Esophagus squamous epithelium (tissue), 5 donors: ENCODE measurements around the gene RNF150. TPM values are rescaled to one million over a fixed set of nuclear protein-coding genes. Genes with fewer than 3 reads are reported as not detected.

Experiments used
- DNase-seq: peaks from one replicate; lab custom pipeline; 2025; lab: John Stamatoyannopoulos, UW
- H3K27ac ChIP-seq, 4 donors: fragments of 200-600 bp; sonication (generic); one replicate each; pipeline ENCODE4 v1.5.1; 2016 to 2019; ENCODE audit warnings: mild to moderate bottlenecking in 1 of 4
- H3K27me3 ChIP-seq, 4 donors: fragments of 200-600 bp; sonication (generic); 1 replicate in 3 of 4; 2 replicates in 1 of 4; pipeline versions ENCODE4 v1.5.1 to v1.6.0; 2017 to 2021; ENCODE audit warnings: antibody characterized with exemption in 1 of 4
- H3K36me3 ChIP-seq, 3 donors: fragments of 200-600 bp; sonication (generic); one replicate each; pipeline ENCODE4 v1.5.1; 2016 to 2019
- H3K4me1 ChIP-seq, 3 donors: fragments of 200-600 bp; sonication (generic); one replicate each; pipeline ENCODE4 v1.5.1; 2017 to 2019
- H3K4me3 ChIP-seq, 4 donors: fragments of 200-600 bp; sonication (generic); 1 replicate in 3 of 4; 2 replicates in 1 of 4; pipeline ENCODE4 v1.5.1; 2016 to 2019; ENCODE audit warnings: mild to moderate bottlenecking in 2 of 4, moderate library complexity in 1 of 4
- H3K9me3 ChIP-seq, 3 donors: fragments of 200-600 bp; sonication (generic); one replicate each; pipeline ENCODE4 v1.5.1; 2016 to 2019
- CTCF ChIP-seq, 6 experiments: fragments of 450-650 bp in 4 of 6; fragments of 200-600 bp in 2 of 6; sonication (generic) in 2 of 6; IDR thresholded peaks; one replicate each; pipeline ENCODE4 v1.5.1; 2016 to 2019; ENCODE audit warnings: antibody characterized with exemption in 6 of 6, mild to moderate bottlenecking in 4 of 6, moderate library complexity in 4 of 6
- POLR2A ChIP-seq, 4 donors: fragments of 450-650 bp; IDR thresholded peaks; one replicate each; pipeline ENCODE4 v1.6.1; 2017; ENCODE audit warnings: antibody characterized with exemption in 4 of 4, mild to moderate bottlenecking in 4 of 4, moderate library complexity in 3 of 4
- WGBS, 2 donors: methylation state at CpG; one replicate each; pipeline ENCODE4 v1.1.5; 2018; 5-methylcytosine and 5-hydroxymethylcytosine counted together
- intact Hi-C: fragments of 100-400 bp; cut with DNase I; formaldehyde crosslinking; loops from one replicate; pipeline ENCODE4 v1.15.0; 2022
- total RNA-seq, 4 donors: library from RNA; depleted of rRNA; stranded (reverse); fragments of >200 nt; gene quantifications; one replicate each; pipeline ENCODE4 v1.1.0, GENCODE V29; 2016
- donor health status: DM: yes; HTN: yes; CAD: no.

RNF150 gene
- total RNA-seq, 4 donors from 2014 or later: 0.23 to 6.7 (median 4.5) TPM

DNA sequence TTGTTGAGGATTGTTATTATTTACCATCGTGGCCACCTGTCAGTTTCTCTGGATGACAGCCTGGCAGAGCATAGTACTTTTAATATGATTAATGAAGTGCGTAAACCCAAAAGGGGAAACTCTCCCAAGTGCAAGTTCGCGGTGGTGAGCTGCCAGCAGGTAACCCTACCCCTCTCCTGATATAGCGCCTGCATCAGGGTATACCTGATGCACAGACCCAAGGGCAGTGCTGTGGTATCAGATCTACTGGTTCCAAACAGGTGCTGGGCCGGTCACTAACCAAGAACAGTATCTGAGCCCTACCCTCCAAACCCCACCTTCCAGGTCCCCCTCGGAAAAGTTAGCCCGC is 1.6 kb downstream of the RNF150 start:
- H3K27me3 ChIP-seq: peaks cover 0 to 60% (median 0%) of the 10 kb centered on the region in 4 donors
- peak overlapping the region; percentile 63 to 89 (median 76) for H3K27ac ChIP-seq
- H3K4me1 ChIP-seq: peaks cover 0 to 63% (median 7%) of the 10 kb centered on the region in 3 donors

GRCh38 chr4:141130947-141131605 is 2.2 kb downstream of the RNF150 start:
- Histone ChIP-seq H3K4me3 (peak overlapping the region; percentile 60 to 79 (median 73)), H3K36me3 (no peaks in the 10 kb centered on the region), H3K27ac (peak overlapping the region in 3 of 4 donors; percentile 74 to 89 (median 78)), H3K27me3 (peaks cover 0 to 55% (median 0%) of the 10 kb centered on the region in 4 donors), H3K4me1 (peaks cover 0 to 63% (median 7%) of the 10 kb centered on the region in 3 donors), H3K9me3 (no peaks in the 10 kb centered on the region)
- intact Hi-C loops: loop anchor here (10.0 kb wide), 1 partner anchor 266 kb away; no protein-coding TSS in a partner anchor
- WGBS, 2 donors: 51 to 67% methylated on average over 6 of the region's 6 CpGs
- DNase-seq: no peak
- TF ChIP-seq POLR2A (IDR thresholded peaks at IDR 0.05) (no peak), CTCF (IDR thresholded peaks at IDR 0.05) (no peak)

More for the DNA sequence above, 1.6 kb downstream of the RNF150 start:
- whole genome bisulfite sequencing, 2 donors: 5 to 18% methylated on average over 6 to 7 of the region's 8 CpGs
- DNase-seq: no peak
- no peak for TF ChIP-seq CTCF (IDR thresholded peaks at IDR 0.05)
- TF ChIP-seq POLR2A (IDR thresholded peaks at IDR 0.05): no peak
- intact Hi-C loops: loop anchor here (10.0 kb wide), 1 partner anchor 267 kb away; no protein-coding TSS in a partner anchor
- Histone ChIP-seq H3K36me3 (no peaks in the 10 kb centered on the region), H3K4me3 (peak overlapping the region; percentile 60 to 79 (median 73)), H3K9me3 (no peaks in the 10 kb centered on the region)

GRCh38 chr4:141127884-141128283 is 5.4 kb downstream of the RNF150 start:
- peaks cover 0 to 24% (median 0%) of the 10 kb centered on the region in 4 donors for H3K27me3 ChIP-seq
- H3K4me3 ChIP-seq: no peak overlapping the region
- WGBS, 2 donors: 16 to 23% methylated on average over 3 of the region's 3 CpGs
- intact Hi-C loops: no loop called here
- peak overlapping the region in 3 of 4 donors; percentile 50 to 65 (median 55) for H3K27ac ChIP-seq
- H3K9me3 ChIP-seq: no peaks in the 10 kb centered on the region
- TF ChIP-seq POLR2A (IDR thresholded peaks at IDR 0.05) (no peak), CTCF (IDR thresholded peaks at IDR 0.05) (no peak)
- H3K36me3 ChIP-seq: no peaks in the 10 kb centered on the region
- no peak for DNase-seq
- H3K4me1 ChIP-seq: peaks cover 0 to 47% (median 0%) of the 10 kb centered on the region in 3 donors

DNA sequence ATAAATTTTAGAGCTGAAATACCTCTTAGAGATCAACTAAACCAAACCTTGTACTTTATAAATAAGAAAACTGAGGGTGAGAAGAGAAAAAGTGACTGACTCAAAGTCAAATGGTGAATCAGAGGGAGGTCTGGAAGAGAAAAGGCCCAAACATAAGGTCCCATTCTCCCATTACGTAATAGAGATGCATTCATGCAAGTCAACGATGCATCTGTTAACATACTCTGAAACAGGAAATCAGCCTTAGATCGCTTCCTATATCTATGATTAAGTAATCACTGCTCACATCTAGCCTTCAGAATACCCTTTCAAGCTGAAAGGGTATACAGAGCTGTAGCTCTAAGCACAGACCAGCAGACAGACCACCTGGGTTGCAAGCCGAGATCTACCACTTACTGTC is 6.5 kb downstream of the RNF150 start:
- no peak for DNase-seq
- WGBS, 2 donors: 80 to 81% methylated on average over 4 of the region's 4 CpGs
- H3K27ac ChIP-seq: peak overlapping the region in 2 of 4 donors; percentile 31 to 38
- intact Hi-C loops: no loop called here
- H3K9me3 ChIP-seq: no peaks in the 10 kb centered on the region
- H3K4me3 ChIP-seq: no peak overlapping the region
- no peaks in the 10 kb centered on the region for H3K36me3 ChIP-seq
- peaks cover 0 to 13% (median 0%) of the 10 kb centered on the region in 4 donors for H3K27me3 ChIP-seq
- TF ChIP-seq CTCF (IDR thresholded peaks at IDR 0.05) (no peak), POLR2A (IDR thresholded peaks at IDR 0.05) (no peak)
- H3K4me1 ChIP-seq: peaks cover 0 to 36% (median 0%) of the 10 kb centered on the region in 3 donors

DNA sequence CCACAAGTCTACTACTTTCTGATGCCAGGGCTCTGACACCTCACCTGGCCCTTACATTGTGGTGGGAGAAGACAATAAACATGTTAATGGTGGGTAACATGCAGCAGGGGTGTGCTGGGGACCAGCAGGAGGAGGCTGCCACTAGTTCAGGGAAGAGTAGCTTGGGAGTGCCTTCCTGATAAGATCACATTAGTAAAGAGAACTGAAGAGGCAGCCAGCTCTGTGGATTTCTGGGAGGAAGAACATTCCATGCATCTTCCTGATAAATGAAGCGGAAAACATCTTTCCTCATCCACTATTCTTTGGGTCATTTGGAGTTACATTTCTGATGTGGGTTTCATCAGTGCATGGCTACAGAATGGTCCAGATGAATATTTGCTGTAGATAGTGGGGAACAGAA is 9.0 kb downstream of the RNF150 start:
- TF ChIP-seq POLR2A (IDR thresholded peaks at IDR 0.05) (no peak), CTCF (IDR thresholded peaks at IDR 0.05) (no peak)
- Histone ChIP-seq H3K36me3 (no peaks in the 10 kb centered on the region), H3K27me3 (no peaks in the 10 kb centered on the region), H3K9me3 (no peaks in the 10 kb centered on the region), H3K4me1 (peaks cover 0 to 22% (median 0%) of the 10 kb centered on the region in 3 donors), H3K4me3 (no peak overlapping the region), H3K27ac (no peak overlapping the region)
- intact Hi-C loops: no loop called here
- WGBS, 2 donors: 86 to 100% methylated on average over 1 of the region's 1 CpG
- DNase-seq: no peak
